GM18505 (cell line): Measurements from ENCODE around the gene ODAD3.
"Not testable (repeated sequence)": the region's sequence is repeated elsewhere in the genome, so short reads cannot be mapped to it uniquely, and the experiment has no call there.

ENCODE experiments used
- ATAC-seq: cut with Tn5 transposase; IDR thresholded peaks from one replicate; pipeline ENCODE4 v1.9.1; 2021; ENCODE audit not compliant: unreplicated experiment
- POLR2A ChIP-seq: IDR thresholded peaks from 4 replicates; pipeline ENCODE4 v1.6.1; 2011; ENCODE audit warnings: borderline replicate concordance; ENCODE audit not compliant: insufficient read depth, insufficient read length; ENCODE audit errors: extremely low read depth

Gene ODAD3

DNA sequence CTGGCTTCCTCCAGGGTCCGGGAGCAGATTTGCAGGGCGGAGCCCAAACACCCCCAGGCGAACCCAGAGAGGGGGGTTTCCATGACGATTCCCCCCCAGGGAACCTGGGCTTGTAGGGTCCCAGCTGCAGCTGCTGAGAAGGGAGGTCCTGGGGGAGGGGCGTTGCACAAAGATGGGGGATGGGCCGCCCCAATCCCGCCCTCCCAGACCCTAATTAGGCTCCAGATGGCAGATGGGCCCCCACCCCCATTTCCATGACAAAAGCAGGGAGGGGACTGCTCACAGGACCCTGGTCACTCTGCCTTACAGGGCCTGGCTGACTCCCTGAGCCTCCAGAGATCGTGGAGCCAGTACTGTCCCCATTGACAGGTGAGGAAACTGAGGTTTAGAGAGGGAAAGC is 30.7 kb upstream of the ODAD3 start:
- no peak for ATAC-seq
- TF ChIP-seq POLR2A: no peak

GRCh38 chr19:11464333-11465265 is 29.7 kb upstream of the ODAD3 start:
- no peak for TF ChIP-seq POLR2A
- ATAC-seq: no peak

DNA sequence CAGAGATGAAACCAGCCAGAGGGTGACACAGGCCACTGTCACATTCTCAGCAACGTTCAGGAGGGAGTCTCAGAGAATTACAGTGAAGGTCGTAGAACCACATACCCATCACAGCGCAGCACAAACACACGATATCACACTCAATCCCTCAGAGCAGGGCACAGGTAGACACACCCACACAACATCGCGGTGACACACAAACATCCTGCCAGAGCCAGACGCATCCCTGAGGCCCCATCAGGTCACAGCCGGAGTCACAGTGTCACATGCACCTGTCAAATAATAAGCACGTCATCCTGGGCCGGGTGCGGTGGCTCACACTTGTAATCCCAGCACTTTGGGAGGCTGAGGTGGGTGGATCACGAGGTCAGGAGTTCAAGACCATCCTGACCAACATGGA is 28.5 kb upstream of the ODAD3 start:
- ATAC-seq: no peak
- no peak for TF ChIP-seq POLR2A

DNA sequence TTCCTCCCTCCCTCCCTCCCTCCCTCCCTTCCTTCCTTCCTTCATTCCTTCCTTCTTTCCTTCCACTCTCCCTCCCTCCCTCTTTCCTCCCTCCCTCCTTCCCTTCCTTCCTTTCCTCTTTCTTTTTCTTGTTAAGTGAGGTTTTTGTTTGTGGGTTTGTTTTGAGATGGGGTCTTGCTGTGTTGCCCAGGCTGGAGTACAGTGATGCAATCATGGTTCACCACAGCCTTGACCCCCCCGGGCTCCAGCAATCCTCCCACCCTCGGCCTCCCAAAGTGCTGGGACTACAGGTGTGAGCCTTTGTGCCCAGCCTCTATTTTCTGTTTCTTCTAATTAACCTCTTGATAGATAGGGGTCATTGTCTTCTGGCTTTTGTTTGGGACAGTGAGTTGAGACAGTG is 26.5 kb upstream of the ODAD3 start:
- no peak for TF ChIP-seq POLR2A
- ATAC-seq: no peak

- no peak for ATAC-seq
- TF ChIP-seq POLR2A: no peak
Observed at GRCh38 chr19:11460207-11460606, 25.3 kb upstream of the ODAD3 start.

GRCh38 chr19:11458912-11459311 is 24.0 kb upstream of the ODAD3 start:
- not testable (repeated sequence) for ATAC-seq

GRCh38 chr19:11458236-11458900 is 23.4 kb upstream of the ODAD3 start:
- ATAC-seq: no peak
- TF ChIP-seq POLR2A: no peak

DNA sequence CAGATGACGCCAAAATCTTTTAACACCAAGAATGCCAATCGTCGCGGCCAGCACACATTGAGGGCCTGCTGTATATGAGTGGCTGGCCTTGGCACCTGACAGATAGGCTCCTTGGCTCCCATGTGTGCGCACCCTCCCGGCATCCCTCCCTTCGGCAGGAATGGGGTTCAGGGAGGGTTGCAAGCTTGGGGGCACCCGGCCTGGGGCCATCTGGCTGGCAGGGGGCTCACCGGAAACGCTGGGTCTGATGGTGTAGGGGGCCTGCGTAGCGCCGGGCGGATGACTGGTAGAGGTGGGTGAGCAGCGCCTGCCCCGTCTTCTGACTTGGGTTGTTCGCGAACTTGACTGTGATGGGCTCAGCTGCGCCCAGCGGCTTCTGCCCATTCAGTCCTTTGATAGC is 22.9 kb upstream of the ODAD3 start:
- no peak for TF ChIP-seq POLR2A

GRCh38 chr19:11457115-11457514 is 22.2 kb upstream of the ODAD3 start:
- no peak for ATAC-seq
- TF ChIP-seq POLR2A: no peak

More for the DNA sequence above, 22.9 kb upstream of the ODAD3 start:
- no peak for ATAC-seq

DNA sequence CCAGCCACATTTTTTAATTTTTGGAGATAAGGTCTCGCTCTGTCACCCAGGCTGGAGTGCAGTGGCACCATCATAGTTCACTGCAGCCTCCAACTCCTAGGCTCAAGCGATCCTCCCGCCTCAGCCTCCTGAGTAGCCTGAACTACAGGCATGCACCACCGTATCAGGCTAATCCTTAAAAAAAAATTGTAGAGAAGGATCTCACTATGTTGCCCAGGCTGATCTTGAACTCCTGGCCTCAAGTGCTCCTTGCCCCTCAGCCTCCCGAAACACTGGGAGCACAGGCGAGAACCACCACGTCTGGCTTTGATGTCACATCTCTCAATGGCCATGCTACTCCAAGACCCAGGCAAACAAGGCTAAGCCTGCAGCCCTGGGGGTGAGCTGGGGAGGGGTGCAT is 21.7 kb upstream of the ODAD3 start:
- TF ChIP-seq POLR2A: no peak
- ATAC-seq: no peak

DNA sequence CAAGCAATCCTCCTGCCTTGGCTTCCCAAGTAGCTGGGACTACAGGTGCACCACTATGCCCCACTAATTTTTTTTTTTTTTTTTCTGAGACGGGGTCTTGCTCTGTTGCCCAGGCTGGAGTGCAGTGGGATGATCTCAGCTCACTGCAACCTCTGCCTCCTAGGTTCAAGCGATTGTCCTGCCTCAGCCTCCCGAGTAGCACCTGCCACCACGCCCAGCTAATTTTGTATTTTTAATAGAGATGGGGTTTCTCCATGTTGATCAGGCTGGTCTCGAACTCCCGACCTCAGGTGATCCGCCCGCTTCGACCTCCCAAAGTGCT is 20.3 kb upstream of the ODAD3 start:
- not testable (repeated sequence) for ATAC-seq

GRCh38 chr19:11453468-11454341 is 18.8 kb upstream of the ODAD3 start:
- ATAC-seq: no peak
- no peak for TF ChIP-seq POLR2A

- no peak for TF ChIP-seq POLR2A
- no peak for ATAC-seq
Observed at GRCh38 chr19:11452620-11453310, 17.8 kb upstream of the ODAD3 start.
